GM12878 (cell line): ENCODE data around the gene EEF1E1. TPM values are rescaled to one million over a fixed set of nuclear protein-coding genes. Genes with fewer than 3 reads are reported as not detected.

Source experiments
- ATAC-seq: fragments of 200-7000 bp; cut with Tn5 transposase; 3 replicates; pipeline ENCODE4 v1.9.1; 2020; ENCODE audit warnings: mild to moderate bottlenecking, moderate library complexity
- BruUV-seq: library from RNA; stranded (reverse); fragments of 400-500 nt; replicated peaks from 2 replicates; lab custom pipeline; 2021; lab: Mats Ljungman, UMichigan
- CTCF ChIA-PET: fragments of 300-600 bp; sonication (Branson Sonifier 250); formaldehyde crosslinking; extraction: SDS; loops from one replicate; lab custom pipeline; 2021; ENCODE audit warnings: inconsistent platforms; lab: Yijun Ruan, JAX
- POLR2A ChIA-PET: fragments of 350-600 bp; formaldehyde crosslinking; extraction: SDS; loops from one replicate; lab custom pipeline; 2021; ENCODE audit warnings: inconsistent platforms; lab: Charles Lee
- RAD21 ChIA-PET: fragments of 300-600 bp; sonication (Branson Sonifier 250); formaldehyde crosslinking; loops from one replicate; lab custom pipeline; 2023; ENCODE audit warnings: antibody characterized with exemption; ENCODE audit not compliant: unreplicated experiment; lab: Charles Lee
- SMC1A ChIA-PET: fragments of 300-600 bp; sonication (Branson Sonifier 250); formaldehyde crosslinking; loops from one replicate; lab custom pipeline; 2023; ENCODE audit not compliant: unreplicated experiment, uncharacterized antibody; lab: Charles Lee
- DNase-seq: peaks from one replicate; pipeline ENCODE4 v3.0.0-alpha.2; 2011; ENCODE audit warnings: low read depth, low spot score
- FAIRE-seq: peaks from 3 replicates; lab custom pipeline; 2011; peaks lifted over from hg19 to GRCh38; lab: Jason Lieb, UNC
- H2AFZ ChIP-seq: 2 replicates; pipeline ENCODE4 v1.6.0; 2011; ENCODE audit warnings: low read depth, low read length, control low read depth; ENCODE audit not compliant: control insufficient read depth
- H3K27ac ChIP-seq: 2 replicates; pipeline ENCODE4 v1.5.1; 2011; ENCODE audit warnings: control low read depth; ENCODE audit not compliant: control insufficient read depth, insufficient read depth
- H3K27me3 ChIP-seq, 2 experiments: replicated peaks in 1 of 2; 2 replicates each; pipeline versions ENCODE4 v1.6.0 to v1.6.1; 2011; ENCODE audit warnings: low read length in 1 of 2; ENCODE audit not compliant: control insufficient read depth in 2 of 2, insufficient read depth in 2 of 2
- H3K36me3 ChIP-seq, 2 experiments: 2 replicates each; pipeline ENCODE4 v1.5.1; 2011; ENCODE audit warnings: low read length in 1 of 2; ENCODE audit not compliant: control insufficient read depth in 2 of 2, insufficient read depth in 2 of 2
- H3K4me1 ChIP-seq: 2 replicates; pipeline ENCODE4 v1.6.1; 2011; ENCODE audit warnings: mild to moderate bottlenecking, low read length, moderate library complexity, mixed read lengths; ENCODE audit not compliant: control insufficient read depth, insufficient read depth
- H3K4me2 ChIP-seq: 2 replicates; pipeline ENCODE4 v1.6.0; 2011; ENCODE audit warnings: control low read depth; ENCODE audit not compliant: control insufficient read depth, insufficient read depth
- H3K4me3 ChIP-seq: fragments of 200-600 bp; sonication (generic); 2 replicates; pipeline ENCODE4 v1.5.1; 2016
- H3K79me2 ChIP-seq: 2 replicates; pipeline ENCODE4 v1.6.0; 2011; ENCODE audit warnings: low read length; ENCODE audit not compliant: control insufficient read depth, insufficient read depth
- H3K9ac ChIP-seq: 2 replicates; pipeline ENCODE4 v1.8.0; 2011; ENCODE audit warnings: low read length, control low read depth, mixed read lengths; ENCODE audit not compliant: control insufficient read depth, insufficient read depth
- H3K9me3 ChIP-seq: replicated peaks from 3 replicates; pipeline ENCODE4 v1.5.1; 2011; ENCODE audit warnings: mild to moderate bottlenecking, low read length; ENCODE audit not compliant: control insufficient read depth, insufficient read depth
- H4K20me1 ChIP-seq: 2 replicates; pipeline ENCODE4 v1.6.0; 2011; ENCODE audit not compliant: control insufficient read depth, insufficient read depth
- CBX5 ChIP-seq: sonication (generic); IDR thresholded peaks from 2 replicates; pipeline ENCODE4 v1.6.1; 2016; ENCODE audit warnings: low read depth, moderate library complexity, mild to moderate bottlenecking, inconsistent platforms
- CREM ChIP-seq: IDR thresholded peaks from 2 replicates; pipeline ENCODE4 v1.6.1; 2014; ENCODE audit warnings: antibody characterized with exemption, low read depth
- EP300 ChIP-seq, 2 experiments: fragments of 150-350 bp in 1 of 2; IDR thresholded peaks; 2 replicates each; pipeline ENCODE4 v1.6.1; 2011 to 2012; ENCODE audit warnings: low read depth in 2 of 2, low read length in 2 of 2, borderline replicate concordance in 1 of 2, improper control_type of control experiment in 1 of 2, inconsistent platforms in 1 of 2; ENCODE audit not compliant: control insufficient read depth in 1 of 2
- MEF2B ChIP-seq: fragments of 450-650 bp; IDR thresholded peaks from 2 replicates; pipeline ENCODE4 v1.6.1; 2018; ENCODE audit warnings: mild to moderate bottlenecking, moderate library complexity; ENCODE audit not compliant: partially characterized antibody, poor library complexity, severe bottlenecking
- RUNX3 ChIP-seq: IDR thresholded peaks from 2 replicates; pipeline ENCODE4 v1.6.1; 2012; ENCODE audit warnings: low read length, inconsistent platforms
- SRF ChIP-seq, 2 experiments: IDR thresholded peaks; 2 replicates each; pipeline ENCODE4 v1.6.1; 2011; ENCODE audit warnings: low read depth in 2 of 2, low read length in 2 of 2, mild to moderate bottlenecking in 1 of 2, moderate library complexity in 1 of 2
- TCF12 ChIP-seq: IDR thresholded peaks from 2 replicates; pipeline ENCODE4 v1.6.1; 2011; ENCODE audit warnings: low read depth, mild to moderate bottlenecking, low read length
- WGBS: methylation state at CpG from one replicate; pipeline ENCODE4 v1.1.6; 2016; ENCODE audit warnings: low lambda C conversion rate; ENCODE audit not compliant: insufficient replicate concordance, insufficient coverage; ENCODE audit errors: missing lambda C conversion rate; 5-methylcytosine and 5-hydroxymethylcytosine counted together
- in situ Hi-C: fragments of 300-500 bp; cut with MboI; formaldehyde crosslinking; loops from 9 replicates; pipeline ENCODE4 v1.14.3; 2018; ENCODE audit warnings: mixed read lengths
- intact Hi-C: fragments of 100-400 bp; cut with micrococcal nuclease; formaldehyde crosslinking; loops from one replicate; pipeline ENCODE4 v1.14.2; 2022; ENCODE audit not compliant: unreplicated experiment
- polyA plus RNA-seq, 11 experiments: library from polyadenylated mRNA; depleted of rRNA in 4 of 11; unstranded in 6 of 11; stranded (reverse) in 5 of 11; fragments of >200 nt; fragmentation: Nextera tagmentation in 4 of 11; fragmentation: Illumina TruSeq in 1 of 11; extraction: Ambion mirVana in 4 of 11; extraction: Trizol in 1 of 11; gene quantifications; 1 replicate in 1 of 11; 2 replicates in 10 of 11; pipeline versions ENCODE4 v1.2.1 to v1.2.3, GENCODE V29; 2011 to 2016; ENCODE audit warnings: inconsistent platforms in 2 of 11, missing spikeins in 2 of 11, low read depth in 1 of 11
- total RNA-seq, 4 experiments: library from RNA; depleted of rRNA in 3 of 4; stranded (reverse); fragments of >200 nt in 3 of 4; fragmentation: Illumina TruSeq in 1 of 4; extraction: Trizol in 1 of 4; gene quantifications; 2 replicates each; pipeline versions ENCODE4 v1.2.1 to v1.2.3, GENCODE V29; 2013 to 2021
- TF ChIP-seq, protein P1 (sequence below): fragments of 450-650 bp; IDR thresholded peaks from 2 replicates; pipeline ENCODE4 v1.6.1; 2017; ENCODE audit warnings: low read depth, mild to moderate bottlenecking, moderate library complexity

Gene EEF1E1
- total and polyA plus RNA-seq, 10 of the 15 experiments (the other 5 are each of a cell fraction or from before 2014, with no cell fraction given) = 55.3 to 668 (median 121) TPM

GRCh38 chr6:8085053-8085511 is 17.3 kb downstream of the EEF1E1 start (continued):
- no peak for TF ChIP-seq MEF2B

DNA sequence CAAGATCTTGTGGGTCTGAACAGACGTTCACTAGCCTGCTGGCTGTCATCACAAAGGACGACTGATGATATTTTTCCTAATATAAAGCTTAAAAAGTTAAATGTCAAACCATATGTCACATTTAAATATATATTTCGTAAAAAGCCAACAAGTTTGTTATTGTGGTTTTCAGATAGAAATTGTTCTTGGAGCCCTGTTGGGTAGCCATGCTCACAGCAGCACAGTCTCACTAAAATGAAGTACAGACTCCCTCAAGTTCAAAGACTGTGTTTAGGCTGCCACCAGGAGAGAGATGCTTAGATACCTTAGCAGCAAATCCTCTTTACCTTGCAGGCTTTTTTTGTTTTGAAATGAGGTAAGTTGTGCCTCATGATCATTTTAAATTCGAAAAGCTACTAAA is 17.8 kb downstream of the EEF1E1 start:
- Histone ChIP-seq H3K9me3 (peaks cover 7% of the 10 kb centered on the region; the same call in 2 of the 3 replicates), H3K4me2 (no peak overlapping the region), H4K20me1 (no peaks in the 10 kb centered on the region), H3K4me3 (no peak overlapping the region), H2AFZ (no peak overlapping the region), H3K79me2 (no peaks in the 10 kb centered on the region; the same call in 1 of the 2 replicates), H3K27ac (no peak overlapping the region), H3K36me3 (peaks cover 5 to 34% of the 10 kb centered on the region in 2 experiments), H3K27me3 (no peaks in the 10 kb centered on the region), H3K4me1 (no peaks in the 10 kb centered on the region), H3K9ac (no peak overlapping the region)
- WGBS = 63% methylated on average over 4 of the region's 4 CpGs
- FAIRE-seq (no peak), ATAC-seq (no peak), DNase-seq (no peak)
- ChIA-PET CTCF (interaction anchor here (1.2 kb wide), 1 partner anchor 45 kb away, joined by 3 read pairs; no protein-coding TSS in a partner anchor), SMC1A (interaction anchor here (0.8 to 1.6 kb wide), 4 partner anchors 9 to 19 kb away, joined by 3 to 5 read pairs (median 4); partner anchors contain the start of gene EEF1E1), POLR2A (interaction anchor here (1.3 kb wide), 1 partner anchor 18 kb away, joined by 3 read pairs; the partner anchor contains the start of gene EEF1E1), RAD21 (no interaction called here)
- BruUV-seq = no TSS peak
- in situ Hi-C loops (no loop called here), intact Hi-C loops (no loop called here)
- TF ChIP-seq TCF12 (no peak), SRF (IDR thresholded peaks at IDR 0.05; ENCODE audit: low read depth in 2 of 2, low read length in 2 of 2) (no peak), CBX5 (no peak), EP300 (IDR thresholded peaks at IDR 0.05; ENCODE audit: borderline replicate concordance in 1 of 2, control insufficient read depth in 1 of 2, low read depth in 2 of 2, low read length in 2 of 2) (no peak), RUNX3 (no peak), CREM (no peak)
- TF ChIP-seq, protein P1, sequence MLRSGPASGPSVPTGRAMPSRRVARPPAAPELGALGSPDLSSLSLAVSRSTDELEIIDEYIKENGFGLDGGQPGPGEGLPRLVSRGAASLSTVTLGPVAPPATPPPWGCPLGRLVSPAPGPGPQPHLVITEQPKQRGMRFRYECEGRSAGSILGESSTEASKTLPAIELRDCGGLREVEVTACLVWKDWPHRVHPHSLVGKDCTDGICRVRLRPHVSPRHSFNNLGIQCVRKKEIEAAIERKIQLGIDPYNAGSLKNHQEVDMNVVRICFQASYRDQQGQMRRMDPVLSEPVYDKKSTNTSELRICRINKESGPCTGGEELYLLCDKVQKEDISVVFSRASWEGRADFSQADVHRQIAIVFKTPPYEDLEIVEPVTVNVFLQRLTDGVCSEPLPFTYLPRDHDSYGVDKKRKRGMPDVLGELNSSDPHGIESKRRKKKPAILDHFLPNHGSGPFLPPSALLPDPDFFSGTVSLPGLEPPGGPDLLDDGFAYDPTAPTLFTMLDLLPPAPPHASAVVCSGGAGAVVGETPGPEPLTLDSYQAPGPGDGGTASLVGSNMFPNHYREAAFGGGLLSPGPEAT = no peak
